HG03196 (cell line): ENCODE data around the gene SNX24.
A peak's percentile ranks its signal among the peaks of the same experiment; 100 is the strongest.

Source experiments
- ATAC-seq: cut with Tn5 transposase; IDR thresholded peaks from one replicate; pipeline ENCODE4 v1.9.1; 2021; ENCODE audit not compliant: unreplicated experiment

Gene SNX24

DNA sequence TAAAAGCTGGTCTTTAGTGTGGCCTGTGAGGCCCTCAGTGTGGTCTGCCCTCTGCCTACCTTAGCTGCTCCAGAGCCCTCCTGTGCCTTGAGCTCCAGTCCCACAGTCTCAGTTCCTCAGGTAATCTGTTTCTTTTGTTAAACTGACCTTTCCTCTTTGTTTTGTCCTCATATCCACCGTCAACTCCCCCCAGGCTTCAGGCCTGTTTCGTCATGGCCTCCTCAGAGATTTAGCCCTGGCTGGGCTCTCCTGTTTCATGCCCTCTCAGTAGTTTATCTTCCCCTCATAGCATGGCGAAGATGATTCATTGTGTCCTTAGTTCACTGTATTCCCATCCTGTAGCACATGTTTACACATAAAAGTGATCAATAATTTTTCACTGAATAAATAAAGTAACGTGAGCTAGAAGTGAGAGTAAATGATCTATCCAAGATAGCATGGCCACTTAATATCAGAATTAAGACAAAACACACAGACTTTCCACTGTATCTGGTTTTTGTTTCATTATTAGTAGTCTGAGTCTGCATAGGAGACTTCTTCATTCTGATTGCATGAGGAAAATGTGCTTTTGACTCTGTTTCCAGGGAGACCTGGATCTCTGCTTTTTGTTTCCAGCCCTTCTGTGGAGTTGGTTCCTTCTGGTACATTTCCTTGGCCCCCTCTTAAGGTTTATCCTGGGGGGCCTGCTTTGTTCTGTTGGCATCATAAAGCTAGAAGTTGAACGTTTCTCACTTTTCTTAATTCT lies 70.5 kb downstream of the SNX24 start:
- peak; percentile 98 for ATAC-seq

GRCh38 chr5:122916490-122916889 lies 71.1 kb downstream of the SNX24 start:
- ATAC-seq: no peak

DNA sequence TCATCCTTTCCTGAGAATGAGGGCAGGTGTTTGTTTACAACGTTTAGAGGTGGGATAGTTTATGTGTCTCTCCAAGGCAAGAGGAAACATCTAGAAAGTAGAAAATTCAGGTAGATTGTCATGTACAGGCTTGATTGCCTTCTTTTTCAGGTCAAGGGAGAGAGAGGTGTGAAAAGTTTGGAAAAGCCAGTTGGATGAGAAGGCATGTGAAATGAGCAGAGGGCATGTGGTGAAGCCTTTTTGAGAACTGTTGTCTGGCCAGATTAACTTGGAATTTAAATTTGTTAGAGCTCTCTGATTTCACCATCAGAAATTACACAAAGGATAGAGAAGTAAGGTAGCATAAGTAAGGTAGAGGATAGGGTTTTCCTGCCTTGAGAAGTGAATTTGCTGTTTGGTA lies 74.6 kb downstream of the SNX24 start:
- no peak for ATAC-seq

- no peak for ATAC-seq
These were observed 76.4 kb downstream of the SNX24 start for GRCh38 chr5:122921826-122922225.

DNA sequence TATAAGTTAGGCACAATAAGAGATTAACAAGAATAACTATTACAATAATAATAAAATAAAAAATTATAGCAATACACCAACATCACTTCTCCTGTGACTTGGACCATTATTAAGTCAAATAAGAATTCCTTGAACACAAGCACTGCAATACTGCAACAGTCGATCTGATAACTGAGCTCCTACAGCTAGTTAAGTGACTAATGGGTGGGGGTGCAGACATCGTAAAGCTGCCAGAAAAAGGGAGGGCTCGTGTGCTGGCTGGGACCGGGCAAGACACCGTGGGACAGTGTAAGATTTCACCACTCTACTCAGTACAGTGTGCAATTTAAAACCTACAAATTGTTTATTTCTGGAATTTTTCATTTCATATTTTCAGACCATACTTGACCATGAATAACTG lies 78.8 kb downstream of the SNX24 start:
- ATAC-seq: no peak

DNA sequence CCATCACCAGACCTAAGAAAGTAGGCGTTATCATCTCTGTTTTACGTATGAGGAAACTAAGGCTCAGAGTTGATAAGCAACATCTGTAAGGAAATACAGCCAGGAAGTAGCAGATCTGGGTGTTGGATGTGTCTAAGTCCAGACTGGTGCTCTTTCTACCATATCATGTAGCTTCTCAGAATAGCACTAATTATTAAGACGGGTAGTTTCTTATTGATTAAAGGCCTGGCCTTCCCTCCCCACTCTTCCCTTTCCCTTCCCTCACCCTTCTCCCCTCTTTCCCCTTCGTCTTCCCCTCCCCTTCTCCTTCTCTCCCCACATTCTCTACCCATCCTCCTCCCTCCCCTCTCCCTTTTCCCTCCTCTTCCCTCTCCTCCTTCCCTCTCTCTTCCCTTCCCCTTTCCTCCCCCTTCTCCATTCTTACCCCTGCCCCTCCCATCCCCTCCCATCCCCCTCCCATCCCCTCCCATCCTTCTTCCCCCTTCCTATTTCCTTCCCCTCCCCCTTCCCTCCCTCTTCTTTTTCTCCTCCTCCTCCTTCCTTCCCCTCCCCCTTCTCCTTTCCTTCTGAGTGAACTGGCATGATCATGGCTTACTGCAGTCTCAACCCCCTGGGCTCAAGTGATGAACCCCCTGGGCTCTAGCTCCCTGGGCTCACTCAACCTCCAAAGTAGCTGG lies 79.4 kb downstream of the SNX24 start:
- no peak for ATAC-seq

DNA sequence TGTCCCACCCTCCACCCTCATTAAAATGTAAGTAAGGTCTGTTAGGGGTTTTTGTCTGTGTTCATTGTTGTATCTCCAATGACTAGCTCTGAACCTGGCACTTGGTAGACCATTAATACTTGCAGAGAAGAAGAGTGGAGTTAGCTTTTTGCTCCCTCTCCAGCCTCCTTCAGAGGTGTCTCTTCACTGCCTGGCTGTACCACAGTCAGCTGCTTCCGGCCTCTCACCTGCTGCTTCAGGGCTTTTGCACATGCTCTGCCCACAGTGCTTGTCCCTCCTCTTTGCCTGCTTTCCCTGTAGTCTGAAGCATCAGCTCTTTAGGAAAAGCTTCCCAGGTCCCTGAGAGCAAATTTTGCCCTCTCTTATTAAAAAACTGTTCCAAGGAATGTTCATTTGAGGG lies 83.6 kb downstream of the SNX24 start:
- no peak for ATAC-seq

DNA sequence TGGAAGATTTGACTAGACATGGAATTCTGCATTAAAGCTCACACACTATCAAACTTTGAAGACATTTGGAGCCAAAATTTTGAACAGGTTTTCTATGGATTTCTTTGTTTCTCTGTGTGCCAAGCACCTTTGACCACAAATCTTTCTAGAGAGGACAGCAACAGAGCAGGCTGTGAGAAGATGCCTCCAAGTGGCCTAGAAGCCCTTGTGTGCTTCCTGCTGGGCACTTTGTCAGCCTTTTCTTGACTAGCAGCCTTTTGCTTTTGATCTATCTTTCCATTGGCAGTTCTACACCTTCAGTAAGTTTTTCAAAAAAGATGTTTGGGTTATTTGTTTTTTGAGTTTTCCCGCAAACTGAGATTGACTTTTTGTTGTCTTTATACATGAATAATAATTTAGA lies 84.6 kb downstream of the SNX24 start:
- no peak for ATAC-seq

DNA sequence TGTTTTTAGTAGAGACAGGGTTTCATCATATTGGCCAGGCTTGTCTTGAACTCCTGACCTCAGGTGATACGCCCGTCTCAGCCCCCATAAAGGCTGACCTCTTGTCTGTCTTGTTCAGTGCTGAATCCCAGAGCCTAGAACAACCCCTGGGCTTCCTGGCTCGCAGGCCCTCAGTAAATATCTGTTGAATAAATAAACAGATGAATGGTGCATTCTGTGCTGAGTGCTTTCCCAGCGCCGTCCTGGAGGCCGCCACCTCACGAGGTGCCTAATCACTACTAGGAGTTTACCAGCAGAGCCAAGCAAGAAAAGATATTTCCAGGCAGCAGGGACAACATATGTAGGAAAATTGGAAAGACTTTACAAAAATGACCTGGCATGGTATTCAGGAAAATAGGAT lies 88.5 kb downstream of the SNX24 start:
- no peak for ATAC-seq

DNA sequence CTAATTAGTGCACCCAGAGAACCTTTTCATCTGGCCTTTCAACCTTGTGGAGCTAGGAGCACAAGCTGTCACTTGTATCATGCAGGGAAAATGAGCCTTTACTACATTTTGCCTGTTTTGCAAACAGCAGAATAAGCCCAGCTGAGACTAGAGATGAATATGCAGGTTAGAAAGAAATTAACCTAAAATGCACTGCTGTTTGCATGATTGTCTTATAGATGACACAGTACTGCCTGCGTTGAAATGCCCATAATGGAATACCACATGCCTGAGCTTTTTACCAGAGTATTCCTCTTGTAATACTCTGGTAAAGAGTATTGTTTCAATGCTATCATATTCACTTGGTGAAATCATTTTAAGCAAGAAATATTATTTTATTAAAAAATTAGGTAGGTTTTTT lies 90.7 kb downstream of the SNX24 start:
- no peak for ATAC-seq

GRCh38 chr5:122937914-122938313 lies 92.5 kb downstream of the SNX24 start:
- ATAC-seq: no peak

DNA sequence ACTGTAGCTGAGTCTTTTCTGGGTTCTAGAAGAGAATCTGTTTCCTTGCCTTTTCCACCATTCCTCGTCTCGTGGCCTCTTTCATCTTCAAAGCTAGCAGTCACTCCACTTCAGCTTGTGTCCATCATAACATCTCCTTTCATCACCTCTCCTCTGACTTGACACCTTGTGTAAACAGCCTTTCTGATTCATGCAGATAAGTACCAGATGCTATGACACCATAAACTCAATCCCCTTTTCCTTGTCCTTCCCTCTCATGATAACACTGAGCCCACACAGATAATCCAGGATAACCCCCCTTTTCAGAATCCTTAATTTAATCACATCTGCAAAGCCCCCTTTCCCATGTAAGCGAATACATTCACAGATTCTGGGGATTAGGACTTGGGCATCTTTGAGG lies 95.5 kb downstream of the SNX24 start:
- ATAC-seq: no peak

DNA sequence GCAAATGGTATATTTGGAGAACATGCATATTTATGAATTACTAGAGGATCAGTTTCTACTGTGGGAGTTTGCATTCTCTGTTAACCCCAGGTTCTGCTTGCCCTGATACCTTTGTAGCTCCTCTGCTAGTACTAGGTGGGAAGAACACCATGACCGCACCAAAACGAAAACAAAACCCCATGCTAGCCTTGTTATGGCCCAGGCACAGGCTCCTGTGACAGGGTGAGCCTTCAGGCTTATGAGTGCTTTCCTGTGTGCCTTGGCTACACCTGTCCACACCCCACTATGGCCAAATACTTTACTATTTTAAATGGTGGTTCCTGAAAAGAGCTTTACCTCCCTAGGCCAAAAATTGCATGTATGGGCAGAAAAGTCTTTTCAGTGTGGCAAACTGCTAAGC lies 96.3 kb downstream of the SNX24 start:
- ATAC-seq: no peak

DNA sequence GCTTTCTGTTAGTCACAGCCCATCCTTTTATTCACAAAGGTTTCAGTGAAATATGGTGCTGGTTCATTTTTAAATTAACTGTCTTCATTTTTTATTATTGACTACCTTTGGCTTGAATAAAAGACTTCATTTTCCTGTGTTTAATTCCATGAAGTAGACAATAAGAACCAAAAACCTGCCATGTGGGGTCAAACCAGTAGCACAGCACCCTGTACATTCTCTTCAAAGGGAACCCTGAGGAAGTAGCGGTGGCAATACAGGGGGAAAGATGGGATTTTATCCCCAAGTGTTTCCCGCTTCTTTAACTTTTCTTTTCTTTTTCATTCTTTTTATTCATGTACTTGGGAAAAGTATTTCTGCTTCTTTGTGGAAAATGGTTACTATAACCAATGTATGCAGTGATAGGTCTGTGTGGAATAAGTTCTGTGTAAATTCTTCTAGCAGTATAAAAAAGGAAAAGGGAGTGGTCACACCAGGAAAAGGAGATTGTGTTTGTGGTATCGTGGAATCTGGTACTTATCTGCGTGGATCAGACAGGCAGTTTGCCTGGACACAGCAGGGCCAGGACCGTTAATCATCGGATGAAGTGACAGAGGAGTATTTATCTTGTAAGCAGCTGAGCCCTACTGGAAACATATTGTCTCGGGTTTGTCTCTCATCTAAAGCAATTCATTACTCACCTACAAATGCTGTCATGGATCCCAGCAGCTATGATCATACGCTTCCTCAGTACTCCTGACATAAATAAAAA lies 96.9 kb downstream of the SNX24 start:
- no peak for ATAC-seq

DNA sequence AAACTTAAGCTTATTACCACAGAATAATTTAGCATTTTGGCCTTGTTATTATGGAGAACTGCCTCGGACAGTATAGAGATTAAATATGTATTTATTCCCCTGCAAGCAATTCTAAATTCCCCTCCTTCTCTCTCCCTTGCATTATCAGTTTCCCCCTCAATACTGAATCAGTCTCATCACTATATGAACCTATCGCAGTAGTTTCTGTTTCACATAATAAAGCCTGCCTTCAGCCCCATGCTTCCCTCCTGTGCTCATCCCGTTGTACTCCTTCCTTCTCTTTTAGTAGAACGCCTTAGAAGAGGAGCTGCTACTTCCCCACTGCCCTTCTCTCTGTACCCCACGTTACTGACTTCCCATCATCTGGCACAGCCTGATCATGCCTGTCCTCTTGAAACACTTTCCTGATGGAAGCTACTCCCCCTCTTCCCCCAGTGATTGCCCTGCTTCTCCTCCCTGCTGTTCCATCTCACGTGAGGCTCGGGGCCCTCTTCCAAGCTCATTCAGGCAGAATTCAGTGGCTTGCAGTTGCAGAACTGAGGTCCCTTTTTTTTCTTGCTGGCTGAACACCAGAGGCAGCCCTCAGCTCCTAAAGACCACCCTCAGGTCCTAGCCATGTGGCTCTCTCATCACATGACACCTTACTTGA lies 97.8 kb downstream of the SNX24 start:
- no peak for ATAC-seq

- no peak for ATAC-seq
These were observed 98.6 kb downstream of the SNX24 start for GRCh38 chr5:122944051-122944450.

- ATAC-seq: no peak
These were observed 102.0 kb downstream of the SNX24 start for GRCh38 chr5:122947372-122947771.

DNA sequence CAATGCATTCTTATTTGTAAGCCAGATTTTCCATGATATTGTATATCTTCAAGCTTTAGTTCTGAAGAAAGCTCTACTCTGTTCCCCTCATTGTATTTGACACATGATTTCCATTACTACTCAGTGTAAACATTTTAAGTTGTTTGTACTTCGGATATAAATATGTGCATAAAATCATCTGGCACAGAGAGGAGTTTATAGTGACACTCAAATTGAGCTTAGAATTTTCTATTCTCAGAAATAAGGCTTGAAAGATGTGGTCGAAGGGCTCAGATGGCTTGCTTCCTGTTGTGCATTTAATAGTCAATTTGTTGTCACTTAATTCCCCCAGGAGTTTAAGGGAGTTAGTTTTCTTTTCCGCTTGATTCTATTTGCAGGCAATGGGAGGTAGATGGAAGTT lies 102.4 kb downstream of the SNX24 start:
- no peak for ATAC-seq

GRCh38 chr5:122948319-122948718 lies 102.9 kb downstream of the SNX24 start:
- no peak for ATAC-seq

DNA sequence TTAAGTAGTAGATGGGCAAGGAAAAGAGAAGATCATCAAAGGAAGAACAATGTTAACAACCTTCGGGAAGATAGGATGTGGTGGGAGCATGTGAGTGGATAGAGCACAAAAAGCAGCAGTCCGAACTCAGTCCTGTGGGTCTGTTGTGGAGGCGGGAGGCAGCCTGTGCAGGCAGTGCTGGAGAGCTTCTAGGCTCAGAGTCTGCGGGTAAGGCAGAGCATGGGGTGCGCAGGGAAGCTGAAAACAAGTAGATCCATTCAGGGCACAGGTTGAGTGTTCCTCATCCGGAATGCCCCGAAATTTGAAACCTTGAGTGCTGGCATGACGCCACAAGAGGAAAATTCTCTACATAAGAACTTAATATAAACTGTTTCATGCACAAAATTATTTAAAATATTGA lies 106.2 kb downstream of the SNX24 start:
- no peak for ATAC-seq

GRCh38 chr5:122954719-122955118 lies 109.3 kb downstream of the SNX24 start:
- no peak for ATAC-seq

DNA sequence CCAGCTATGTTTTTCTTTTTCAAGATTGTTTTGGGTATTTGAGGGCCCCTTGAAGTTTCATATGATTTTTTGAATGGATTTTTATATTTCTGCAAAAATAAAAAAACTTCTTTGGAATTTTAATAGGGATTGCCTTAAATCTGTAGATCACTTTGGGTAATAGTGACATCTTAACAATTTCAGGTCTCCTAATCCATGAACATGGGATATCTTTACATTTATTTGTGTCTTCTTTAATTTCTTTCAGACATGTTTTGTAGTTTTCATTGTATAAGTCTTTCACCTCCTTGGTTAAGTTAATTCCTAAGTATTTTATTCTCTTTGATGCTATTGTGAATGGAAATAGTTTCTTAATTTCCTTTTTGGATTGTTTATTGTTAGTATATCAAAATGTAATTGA lies 112.0 kb downstream of the SNX24 start:
- ATAC-seq: no peak
